Measurements from ENCODE around the gene MBD2. TPM values are rescaled to one million over a fixed set of nuclear protein-coding genes. Genes with fewer than 3 reads are reported as not detected.

MBD2 gene
- total and polyA plus RNA-seq, 2 donors (not counting 1 experiment from before 2014, with no cell fraction given): 32.5 to 43.8 TPM

DNA sequence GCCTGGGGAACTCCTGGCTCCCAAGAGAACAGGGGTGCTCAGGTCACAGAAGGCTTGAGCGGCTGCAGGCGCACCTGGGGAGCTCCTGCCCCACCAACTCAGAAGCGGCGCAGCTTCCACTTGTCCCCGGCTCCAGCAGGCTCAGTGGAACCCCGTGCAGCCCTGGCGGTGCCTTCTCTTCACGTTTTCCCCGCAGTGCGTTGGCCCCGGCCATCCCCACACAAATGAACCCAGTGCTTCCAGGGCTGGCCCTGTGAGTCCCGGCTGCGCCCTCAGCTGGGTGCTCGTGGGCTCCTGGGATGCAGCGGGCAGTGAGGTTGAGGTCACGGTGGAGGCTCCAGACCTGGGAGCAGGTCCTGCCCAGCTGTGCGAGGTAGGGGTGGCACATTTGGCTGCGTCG lies 17.9 kb upstream of the MBD2 start:
- no peaks in the 10 kb centered on the region for H4K20me1 ChIP-seq (ENCODE audit: control insufficient read depth, extremely low read depth, insufficient read depth, low read length)
- H3K9me3 ChIP-seq (ENCODE audit: control insufficient read depth, insufficient read depth, low read depth, low read length): no peaks in the 10 kb centered on the region
- H3K4me1 ChIP-seq (ENCODE audit: control insufficient read depth, extremely low read depth, insufficient read depth, low read length): no peaks in the 10 kb centered on the region
- no peaks in the 10 kb centered on the region for H3K27me3 ChIP-seq (ENCODE audit: control insufficient read depth, insufficient read depth, low read length)
- H3K4me2 ChIP-seq (ENCODE audit: extremely low read depth, insufficient read depth, low read length): no peak overlapping the region
- H3K36me3 ChIP-seq (ENCODE audit: control insufficient read depth, insufficient read depth, low read length): no peaks in the 10 kb centered on the region
- no peak for TF ChIP-seq EZH2 (IDR thresholded peaks at IDR 0.05; ENCODE audit: low read length, missing control alignments)
- TF ChIP-seq CTCF (conservative IDR thresholded peaks at IDR 0.05 in 1 of 2, IDR thresholded peaks at IDR 0.05 in 1 of 2; ENCODE audit: low read depth in 1 of 2, low read length in 2 of 2): no peak
- H3K4me3 ChIP-seq (replicated peaks in 1 of 4; ENCODE audit: control extremely low read depth in 1 of 4, insufficient read depth in 1 of 4, low read depth in 3 of 4, low read length in 4 of 4): no peak overlapping the region
- H3K79me2 ChIP-seq (ENCODE audit: control insufficient read depth, insufficient read depth, low read length): no peaks in the 10 kb centered on the region
- H3K27ac ChIP-seq (ENCODE audit: insufficient read depth, low read length): no peak overlapping the region
- H2AFZ ChIP-seq (ENCODE audit: low read length): no peak overlapping the region
- DNase-seq (ENCODE audit: low read depth in 2 of 2): no peak
- H3K9ac ChIP-seq (ENCODE audit: insufficient read depth, low read length): no peak overlapping the region

DNA sequence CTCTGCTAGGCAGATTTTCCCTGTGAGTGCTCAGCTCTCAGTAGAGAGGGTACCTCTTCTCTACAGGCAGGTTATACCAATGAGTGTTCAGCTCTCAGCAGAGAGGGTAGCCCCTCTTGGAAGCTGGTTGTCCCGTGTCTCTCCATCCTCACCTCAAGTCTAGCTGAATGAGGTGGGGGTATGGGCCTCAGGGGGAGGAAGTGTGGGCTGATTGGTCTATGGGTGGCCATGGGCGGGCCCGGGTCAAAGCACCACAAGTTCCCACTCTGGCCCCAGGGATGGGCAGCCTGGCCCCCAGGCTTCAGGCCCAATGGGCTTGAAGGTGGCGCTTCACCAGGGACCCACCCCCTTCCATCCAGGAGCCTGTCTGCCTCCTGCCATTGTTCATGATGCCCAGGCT lies 17.0 kb upstream of the MBD2 start:
- no peak for TF ChIP-seq EZH2 (IDR thresholded peaks at IDR 0.05; ENCODE audit: low read length, missing control alignments)
- TF ChIP-seq CTCF (conservative IDR thresholded peaks at IDR 0.05 in 1 of 2, IDR thresholded peaks at IDR 0.05 in 1 of 2; ENCODE audit: low read depth in 1 of 2, low read length in 2 of 2): no peak
- no peak overlapping the region for H2AFZ ChIP-seq (ENCODE audit: low read length)
- no peak overlapping the region for H3K4me3 ChIP-seq (replicated peaks in 1 of 4; ENCODE audit: control extremely low read depth in 1 of 4, insufficient read depth in 1 of 4, low read depth in 3 of 4, low read length in 4 of 4)
- no peaks in the 10 kb centered on the region for H3K27me3 ChIP-seq (ENCODE audit: control insufficient read depth, insufficient read depth, low read length)
- no peak overlapping the region for H3K27ac ChIP-seq (ENCODE audit: insufficient read depth, low read length)
- no peaks in the 10 kb centered on the region for H3K79me2 ChIP-seq (ENCODE audit: control insufficient read depth, insufficient read depth, low read length)
- H3K36me3 ChIP-seq (ENCODE audit: control insufficient read depth, insufficient read depth, low read length): no peaks in the 10 kb centered on the region
- no peaks in the 10 kb centered on the region for H3K4me1 ChIP-seq (ENCODE audit: control insufficient read depth, extremely low read depth, insufficient read depth, low read length)
- H3K9ac ChIP-seq (ENCODE audit: insufficient read depth, low read length): no peak overlapping the region
- no peak overlapping the region for H3K4me2 ChIP-seq (ENCODE audit: extremely low read depth, insufficient read depth, low read length)
- no peaks in the 10 kb centered on the region for H3K9me3 ChIP-seq (ENCODE audit: control insufficient read depth, insufficient read depth, low read depth, low read length)
- DNase-seq (ENCODE audit: low read depth in 2 of 2): no peak
- no peaks in the 10 kb centered on the region for H4K20me1 ChIP-seq (ENCODE audit: control insufficient read depth, extremely low read depth, insufficient read depth, low read length)

DNA sequence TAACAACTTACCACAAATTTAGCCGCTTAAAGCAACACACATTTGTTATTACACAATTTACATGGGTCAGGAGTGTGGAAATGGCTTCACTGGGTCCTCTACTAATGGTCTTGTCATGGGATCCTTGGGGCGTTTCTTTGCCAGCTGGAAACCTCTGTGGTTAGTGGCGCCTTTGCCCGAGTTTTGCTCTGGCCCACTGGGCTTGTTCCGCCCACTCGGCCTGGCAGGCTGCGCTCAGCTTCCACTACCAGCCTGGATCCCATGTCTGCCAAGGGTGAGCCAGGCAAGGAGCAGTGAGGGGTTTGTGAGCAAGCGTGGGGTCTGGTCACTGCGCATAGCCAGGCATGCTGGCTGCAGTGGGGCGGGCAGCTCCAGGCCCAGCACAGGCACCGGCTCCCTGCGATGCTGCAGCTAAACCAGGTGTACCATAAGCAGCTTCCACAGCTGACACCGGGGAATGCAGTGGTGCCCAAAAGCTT lies 16.2 kb upstream of the MBD2 start:
- no peaks in the 10 kb centered on the region for H4K20me1 ChIP-seq (ENCODE audit: control insufficient read depth, extremely low read depth, insufficient read depth, low read length)
- H3K9ac ChIP-seq (ENCODE audit: insufficient read depth, low read length): no peak overlapping the region
- H3K27me3 ChIP-seq (ENCODE audit: control insufficient read depth, insufficient read depth, low read length): no peaks in the 10 kb centered on the region
- H3K27ac ChIP-seq (ENCODE audit: insufficient read depth, low read length): no peak overlapping the region
- TF ChIP-seq EZH2 (IDR thresholded peaks at IDR 0.05; ENCODE audit: low read length, missing control alignments): no peak
- TF ChIP-seq CTCF (conservative IDR thresholded peaks at IDR 0.05 in 1 of 2, IDR thresholded peaks at IDR 0.05 in 1 of 2; ENCODE audit: low read depth in 1 of 2, low read length in 2 of 2): no peak
- H3K4me1 ChIP-seq (ENCODE audit: control insufficient read depth, extremely low read depth, insufficient read depth, low read length): no peaks in the 10 kb centered on the region
- no peaks in the 10 kb centered on the region for H3K36me3 ChIP-seq (ENCODE audit: control insufficient read depth, insufficient read depth, low read length)
- H3K4me3 ChIP-seq (replicated peaks in 1 of 4; ENCODE audit: control extremely low read depth in 1 of 4, insufficient read depth in 1 of 4, low read depth in 3 of 4, low read length in 4 of 4): no peak overlapping the region
- no peak overlapping the region for H2AFZ ChIP-seq (ENCODE audit: low read length)
- no peaks in the 10 kb centered on the region for H3K79me2 ChIP-seq (ENCODE audit: control insufficient read depth, insufficient read depth, low read length)
- peak in 1 of 2 donors; percentile 19 for DNase-seq (ENCODE audit: low read depth in 2 of 2)
- no peak overlapping the region for H3K4me2 ChIP-seq (ENCODE audit: extremely low read depth, insufficient read depth, low read length)
- no peaks in the 10 kb centered on the region for H3K9me3 ChIP-seq (ENCODE audit: control insufficient read depth, insufficient read depth, low read depth, low read length)

Measured in fibroblast of lung (primary cell).